GM23338 (cell line): ENCODE results near the gene NPHP4.

Source experiments
- CTCF ChIP-seq, 2 experiments: fragments of 200-600 bp in 1 of 2; sonication (generic) in 1 of 2; conservative IDR thresholded peaks; 2 replicates each; pipeline versions ENCODE4 v1.5.1 to v1.6.1; 2016 to 2017; ENCODE audit warnings: antibody characterized with exemption in 2 of 2, low read depth in 2 of 2, mild to moderate bottlenecking in 2 of 2, moderate library complexity in 1 of 2
- EZH2 ChIP-seq: fragments of 200-600 bp; sonication (generic); IDR thresholded peaks from one replicate; pipeline ENCODE4 v1.8.0; 2017; ENCODE audit warnings: antibody characterized with exemption, mild to moderate bottlenecking, low read depth; ENCODE audit not compliant: unreplicated experiment
- POLR2AphosphoS5 ChIP-seq: IDR thresholded peaks from 2 replicates; pipeline ENCODE4 v1.6.1; 2016; ENCODE audit warnings: antibody characterized with exemption, low read depth

- TF ChIP-seq POLR2AphosphoS5 (no peak), CTCF (conservative IDR thresholded peaks at IDR 0.05; ENCODE audit: low read depth in 2 of 2) (no peak), EZH2 (no peak)
Measured at GRCh38 chr1:5996641-5997270, 4.5 kb upstream of the NPHP4 start.
